T-helper 2 cell treated with Interferon-gamma antibody and Interleukin-4, amounts not matched to agents 100 ng/mL and 5 ng/mL, for 36 hours (primary cell): ENCODE results near the gene CHD9NB. TPM values are rescaled to one million over a fixed set of nuclear protein-coding genes. Genes with fewer than 3 reads are reported as not detected.
"Not testable (repeated sequence)": the region's sequence is repeated elsewhere in the genome, so short reads cannot be mapped to it uniquely, and the experiment has no call there.

Source experiments
- intact Hi-C: fragments of 100-400 bp; cut with micrococcal nuclease; formaldehyde crosslinking; loops from one replicate; pipeline ENCODE4 v1.15.1; 2023
- total RNA-seq: library from RNA; stranded (reverse); gene quantifications from 2 replicates; pipeline ENCODE4 v1.2.3, GENCODE V29; 2022

The CHD9NB gene
- total RNA-seq, 1 donor from 2014 or later: 0.68 TPM

DNA sequence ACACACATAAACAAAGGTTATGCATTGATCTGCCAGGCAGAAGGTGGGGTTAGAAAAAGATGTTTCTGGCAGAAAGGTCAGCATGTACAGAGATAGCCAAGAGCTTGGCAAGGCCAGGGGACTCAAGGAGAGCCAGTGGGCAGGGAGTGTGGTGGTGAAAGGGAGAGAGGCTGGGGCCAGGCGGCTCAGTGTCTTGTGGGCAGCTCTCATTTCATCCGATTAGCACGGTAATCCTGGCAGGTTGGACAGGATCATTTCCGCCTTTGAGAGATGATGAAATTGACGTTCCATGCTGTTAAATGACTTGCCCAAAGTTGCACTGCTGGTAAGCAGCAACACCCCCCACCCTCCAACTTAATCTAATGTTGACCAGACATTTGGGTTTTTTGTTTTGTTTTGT lies 5.7 kb upstream of the CHD9NB start:
- intact Hi-C loops: loop anchor here (10.0 kb wide), 1 partner anchor 396 kb away; no protein-coding TSS in a partner anchor

DNA sequence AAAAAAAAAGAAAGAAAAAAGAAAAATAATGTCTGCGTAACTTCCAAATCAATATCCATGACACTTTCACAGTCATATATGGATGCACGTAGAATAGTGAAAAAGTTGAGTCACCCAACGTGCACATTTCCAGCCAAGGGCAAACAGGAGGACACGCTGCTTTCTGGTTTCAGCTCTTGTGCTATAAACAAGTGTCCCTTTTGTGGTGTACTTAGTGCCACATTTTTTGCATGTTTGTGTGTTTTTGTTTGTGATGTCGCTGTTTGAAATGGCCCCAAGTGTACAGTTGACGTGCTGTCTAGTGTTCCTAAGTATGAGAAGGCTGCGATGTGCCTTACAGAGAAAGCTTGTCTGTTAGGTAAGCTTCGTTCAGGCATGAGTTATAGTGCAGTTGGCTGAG lies 5.0 kb upstream of the CHD9NB start:
- intact Hi-C loops: loop anchor here (10.0 kb wide), 1 partner anchor 397 kb away; no protein-coding TSS in a partner anchor

- intact Hi-C loops: loop anchor here (10.0 kb wide), 1 partner anchor 398 kb away; no protein-coding TSS in a partner anchor
These were observed 3.7 kb upstream of the CHD9NB start for GRCh38 chr16:53056392-53056881.

DNA sequence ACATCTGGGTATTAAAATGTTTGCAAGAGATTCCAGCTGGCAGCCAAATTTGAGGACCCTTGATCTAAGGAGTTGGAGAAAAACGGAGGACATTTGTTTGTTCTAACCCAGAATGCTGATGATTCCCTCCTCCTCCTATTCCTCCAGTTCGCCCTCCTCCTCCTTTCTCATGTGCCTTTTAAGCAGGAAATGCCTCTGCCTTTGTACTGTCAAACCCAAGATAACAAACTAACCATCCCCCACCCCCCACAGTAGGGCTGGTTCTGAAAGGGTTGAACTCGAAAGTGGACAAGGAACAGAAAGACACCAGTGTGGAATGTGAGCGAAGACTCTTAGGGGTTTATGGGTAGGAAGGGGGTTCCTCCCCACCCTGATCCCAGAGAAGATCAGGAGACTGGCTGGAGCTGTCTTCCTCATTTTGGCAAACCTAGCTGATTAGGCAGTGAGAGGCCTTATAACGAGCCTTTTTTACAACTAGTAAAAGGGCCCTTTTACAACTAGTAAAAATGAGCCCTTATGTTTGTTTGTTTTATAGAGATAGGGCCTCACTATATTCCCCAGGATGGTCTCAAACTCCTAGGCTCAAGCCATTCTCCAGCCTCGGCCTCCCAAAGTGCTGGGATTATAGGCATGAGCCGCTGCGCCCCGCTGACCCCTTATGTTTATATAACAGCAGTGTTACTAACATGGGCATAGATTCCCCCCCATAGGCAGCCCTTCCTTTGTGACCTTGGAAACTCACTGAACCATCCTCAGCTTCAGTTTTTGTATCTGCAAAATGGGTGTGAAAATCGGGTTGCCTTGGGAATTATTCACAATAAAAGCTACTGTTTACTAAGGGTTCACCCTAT lies 3.1 kb upstream of the CHD9NB start:
- intact Hi-C loops: loop anchor here (1.0 to 10.0 kb wide), 7 partner anchors 75 to 463 kb away; no protein-coding TSS in a partner anchor

DNA sequence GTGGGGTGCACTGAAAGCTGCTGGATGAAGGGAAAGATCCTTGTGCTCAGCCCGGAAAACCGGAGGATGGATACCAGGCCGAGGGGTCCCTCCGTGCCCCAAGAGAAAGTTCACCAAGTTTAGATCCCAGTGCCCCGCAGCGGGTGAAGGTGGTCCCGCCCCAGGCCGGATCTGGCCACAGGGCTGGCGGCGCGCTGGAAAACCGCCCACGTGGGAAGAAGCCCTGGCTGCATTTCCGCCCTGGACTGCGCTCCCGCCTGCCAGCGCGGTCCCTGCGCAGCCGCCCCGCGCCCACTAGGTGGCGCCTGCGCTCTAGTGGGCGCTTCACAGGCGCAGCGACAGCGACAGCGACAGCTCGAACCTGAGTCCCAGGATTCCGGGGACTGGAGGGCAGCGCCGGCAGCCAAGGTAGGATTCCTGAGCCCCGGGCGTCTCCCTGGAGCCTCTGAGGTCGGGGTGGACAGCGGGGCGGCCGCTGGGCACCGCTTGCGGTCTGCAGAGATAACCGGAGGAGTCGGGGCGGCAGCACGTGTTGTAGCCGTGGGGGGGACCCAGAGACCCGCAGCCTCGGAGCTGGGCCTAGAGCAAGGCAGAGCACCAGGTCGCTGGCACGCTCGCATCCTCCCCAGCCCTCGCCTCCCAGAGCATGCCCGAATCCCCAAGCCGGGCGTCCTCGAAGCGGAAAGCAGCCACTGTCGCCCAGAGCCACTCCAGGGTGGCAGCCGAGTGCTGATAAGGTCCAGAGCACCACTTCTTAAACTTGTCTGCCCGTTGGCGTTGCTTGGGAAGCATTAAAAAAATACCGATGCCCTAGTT lies 2.2 kb upstream of the CHD9NB start, which contains the start of gene CHD9:
CHD9 (plus strand) TSS at position 322 of the 816 bp plus-strand sequence. CDS start 101,099 bp downstream, outside the sequence.
- intact Hi-C loops: loop anchor here (1.0 to 10.0 kb wide), 10 partner anchors 44 to 1872 kb away; partner anchors contain the start of gene AKTIP

DNA sequence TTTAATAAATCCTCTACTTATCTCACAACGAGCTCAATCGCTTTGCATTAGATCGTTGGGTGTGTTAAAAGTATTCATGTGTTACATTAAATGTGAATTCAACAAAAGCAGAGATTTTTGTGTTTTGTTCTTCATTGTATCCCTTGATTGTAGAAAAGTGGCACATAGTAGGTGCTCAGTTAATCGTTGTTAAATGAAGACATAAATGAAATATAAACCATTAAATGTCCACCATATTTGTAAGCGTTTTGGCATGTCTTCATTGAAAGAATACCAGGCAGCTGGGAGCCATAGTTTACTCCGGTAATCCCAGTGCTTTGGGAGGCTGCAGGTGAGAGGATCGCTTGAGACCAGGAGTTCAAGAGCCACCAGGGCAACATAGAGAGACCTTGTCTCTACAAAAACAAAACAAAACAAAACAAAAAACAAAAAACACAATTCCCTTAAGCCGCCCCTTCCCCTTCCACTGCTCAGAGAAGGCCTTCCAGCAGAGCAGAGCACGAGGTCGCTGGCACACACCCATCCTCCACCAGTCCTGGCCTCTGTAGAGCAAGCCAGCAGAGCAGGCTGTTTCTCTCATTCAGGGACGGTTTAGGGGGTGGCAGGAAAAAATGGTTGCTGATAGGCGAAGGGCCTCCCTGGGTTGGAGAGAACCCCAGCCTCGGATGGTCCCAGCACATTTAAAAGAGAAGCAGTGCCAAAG lies 1.4 kb upstream of the CHD9NB start:
- intact Hi-C loops: loop anchor here (1.0 to 10.0 kb wide), 6 partner anchors 45 to 1873 kb away; partner anchors contain the start of gene AKTIP

GRCh38 chr16:53051255-53051654 lies 1.4 kb downstream of the CHD9NB start:
- intact Hi-C loops: loop anchor here (5.0 to 10.0 kb wide), 3 partner anchors 404 to 1876 kb away; partner anchors contain the start of gene AKTIP

DNA sequence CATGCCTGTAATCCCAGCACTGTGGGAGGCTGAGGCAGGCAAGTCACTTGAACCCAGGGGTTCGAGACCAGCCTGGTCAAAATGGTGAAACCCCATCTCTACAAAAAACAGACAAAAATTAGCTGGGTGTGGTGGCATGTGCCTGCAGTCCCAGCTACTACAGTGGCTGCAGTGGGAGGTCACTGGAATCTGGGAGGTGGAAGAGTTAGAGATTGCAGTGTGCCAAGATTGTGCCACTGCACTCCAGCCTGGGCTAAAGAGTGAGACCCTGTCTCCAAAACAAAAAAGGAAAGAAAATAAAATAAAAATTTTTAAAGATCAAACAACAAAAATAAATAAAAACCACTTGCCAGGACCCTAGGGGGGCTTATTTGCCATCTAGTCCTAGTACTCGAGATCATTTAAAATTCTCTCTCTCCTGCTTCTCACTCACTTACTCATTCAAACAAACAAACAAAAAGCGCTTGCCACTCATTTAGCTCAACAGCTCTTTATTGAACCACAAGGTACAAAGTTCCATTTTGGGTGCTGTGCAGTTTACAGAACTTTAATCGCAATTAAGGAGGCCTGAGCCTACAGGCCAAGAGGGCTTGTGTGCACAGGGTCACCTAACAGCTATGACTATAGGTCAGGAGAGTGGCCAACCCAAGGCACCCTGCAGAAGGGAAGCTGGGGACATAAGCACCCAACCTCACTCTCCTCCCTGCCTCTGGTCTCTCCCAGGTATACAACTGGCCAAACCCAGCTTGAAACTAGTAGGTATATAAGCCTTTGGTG lies 4.4 kb downstream of the CHD9NB start:
- intact Hi-C loops: no loop called here

- intact Hi-C loops: not testable (repeated sequence)
These were observed 5.2 kb downstream of the CHD9NB start for GRCh38 chr16:53047515-53047914.

DNA sequence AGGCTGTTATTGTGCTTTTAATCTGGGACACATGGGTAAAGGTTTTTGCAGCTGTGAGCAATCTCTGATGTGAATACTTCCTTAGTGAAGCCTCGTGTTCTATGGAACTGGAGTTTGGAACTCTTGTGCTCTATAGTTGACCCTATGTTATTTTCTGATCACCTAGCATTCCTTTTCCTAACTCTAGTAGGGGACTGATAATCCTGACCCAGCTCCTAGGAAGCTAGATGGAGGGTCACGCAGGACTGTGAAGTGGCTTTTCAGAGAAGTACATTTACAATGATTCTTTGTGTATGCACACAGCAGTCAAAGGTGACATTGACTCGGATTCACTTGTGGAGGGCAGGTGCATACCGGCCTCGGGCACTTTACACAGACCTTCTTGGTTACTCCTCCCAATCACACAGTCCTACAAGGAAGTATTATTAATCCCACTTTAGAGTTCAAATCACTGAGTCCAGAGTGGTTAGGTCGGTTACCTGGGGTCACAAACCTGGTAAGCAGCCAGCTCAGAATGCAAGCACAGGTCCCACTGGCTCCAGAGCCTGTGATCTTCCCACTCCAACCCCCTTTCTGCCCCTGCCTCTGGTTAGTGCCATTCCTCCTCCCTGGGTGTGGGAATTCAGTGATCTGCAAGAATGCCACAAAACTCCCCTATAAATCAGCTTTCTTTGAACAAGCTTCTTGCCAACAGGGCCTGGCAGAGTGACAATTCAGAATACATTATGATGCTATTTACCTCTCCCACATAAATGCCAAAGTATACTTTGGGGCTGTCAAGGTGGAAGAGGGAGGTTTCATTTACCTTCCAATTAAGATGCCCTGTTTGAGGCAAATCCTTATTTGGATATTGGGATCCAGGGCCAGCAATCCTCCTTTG lies 7.1 kb downstream of the CHD9NB start:
- intact Hi-C loops: no loop called here

GRCh38 chr16:53043986-53044601 lies 8.6 kb downstream of the CHD9NB start:
- intact Hi-C loops: no loop called here

DNA sequence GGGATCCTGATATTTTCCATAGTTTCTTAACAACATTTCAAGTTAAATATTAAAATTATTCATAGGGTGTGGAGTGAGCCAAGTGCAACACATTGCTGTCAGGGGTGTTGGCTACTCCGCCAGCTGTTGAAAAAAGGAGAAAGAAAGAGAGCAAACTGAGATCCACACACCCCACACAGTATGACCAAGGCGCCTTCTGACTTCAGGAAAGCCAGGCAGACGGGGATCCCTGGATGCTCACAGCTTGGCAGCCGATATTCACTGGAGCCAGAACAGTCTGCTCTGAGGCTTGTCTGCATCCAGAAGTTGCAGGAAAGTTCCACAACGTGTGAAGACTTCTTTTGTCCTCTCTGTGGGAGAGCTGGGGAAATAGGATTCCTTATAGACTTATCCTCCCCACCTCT lies 9.3 kb downstream of the CHD9NB start:
- intact Hi-C loops: no loop called here

DNA sequence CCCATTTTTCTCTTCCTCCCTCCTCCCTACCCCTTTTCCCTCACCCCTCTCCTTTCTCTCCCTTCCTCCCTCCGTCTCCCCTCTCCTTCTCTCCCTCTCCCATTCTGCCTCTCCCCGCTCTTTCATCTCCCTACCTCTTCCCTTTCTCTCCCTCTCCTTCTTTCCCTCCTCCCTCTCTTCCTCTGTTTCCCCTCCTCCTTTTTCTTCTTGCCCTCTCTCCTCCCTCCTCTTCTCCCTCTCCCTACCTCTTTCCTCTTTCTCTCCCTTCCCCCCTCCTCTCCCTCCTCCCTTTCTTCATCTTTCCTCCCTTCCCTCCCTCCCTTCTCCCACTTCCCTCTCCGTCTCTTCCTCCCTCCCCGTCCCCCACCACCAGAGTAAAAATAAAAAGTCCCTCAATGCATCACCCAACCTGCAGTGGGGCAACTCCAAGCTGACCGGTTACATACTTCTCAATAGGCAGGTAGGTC lies 10.4 kb downstream of the CHD9NB start:
- intact Hi-C loops: no loop called here

- intact Hi-C loops: no loop called here
These were observed 11.2 kb downstream of the CHD9NB start for GRCh38 chr16:53041320-53042051.

DNA sequence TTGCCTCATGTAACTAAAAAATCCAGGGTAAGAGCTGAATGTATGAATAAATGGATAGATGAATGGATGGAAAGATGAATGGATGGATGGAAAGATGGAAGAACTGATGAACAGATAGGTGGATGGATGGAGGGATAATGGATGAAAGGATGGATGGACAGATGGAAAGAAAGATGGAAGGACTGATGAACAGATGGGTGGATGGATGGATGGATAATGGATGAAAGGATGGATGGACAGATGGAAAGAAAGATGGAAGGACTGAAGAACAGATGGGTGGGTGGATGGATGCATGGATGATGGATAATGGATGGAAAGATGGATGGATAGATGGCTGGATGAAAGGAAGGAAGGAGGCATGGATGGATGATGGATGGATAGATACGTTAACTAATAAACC lies 11.9 kb downstream of the CHD9NB start:
- intact Hi-C loops: no loop called here

GRCh38 chr16:53036711-53037110 lies 16.0 kb downstream of the CHD9NB start:
- intact Hi-C loops: not testable (repeated sequence)

DNA sequence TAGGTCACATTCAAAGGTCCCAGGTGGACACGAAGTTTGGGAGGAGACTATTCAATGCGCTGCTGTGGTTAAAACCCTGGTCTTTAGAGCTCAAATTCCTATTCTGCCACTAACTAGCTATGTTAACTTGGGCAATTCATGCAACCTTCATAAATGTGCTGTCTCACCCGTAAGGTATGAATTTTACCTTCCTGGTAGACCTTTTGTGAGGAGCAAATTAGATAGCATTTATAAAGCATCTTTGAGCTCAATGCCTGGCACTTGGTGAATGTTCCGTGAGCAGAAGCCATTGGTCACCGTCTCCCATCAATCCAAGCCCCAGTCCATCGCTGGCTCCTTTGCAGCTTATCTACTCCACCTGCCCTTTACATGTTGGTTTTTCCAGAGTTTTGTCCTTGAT lies 16.6 kb downstream of the CHD9NB start:
- intact Hi-C loops: no loop called here
